Effector memory CD4-positive, alpha-beta T cell (primary cell): ENCODE data around the gene GRID1.

Source experiments
- DNase-seq, 3 donors: peaks; one replicate each; pipeline ENCODE4 v3.0.0-alpha.2; 2020
- H3K27ac ChIP-seq: 2 replicates; pipeline ENCODE4 v1.7.0; 2013; ENCODE audit warnings: mild to moderate bottlenecking, low read length, moderate library complexity; ENCODE audit not compliant: insufficient read depth, poor library complexity, severe bottlenecking
- H3K27me3 ChIP-seq: replicated peaks from 2 replicates; pipeline ENCODE4 v1.7.0; 2013; ENCODE audit warnings: mild to moderate bottlenecking, low read length; ENCODE audit not compliant: insufficient read depth, control insufficient read depth, poor library complexity, severe bottlenecking
- H3K36me3 ChIP-seq: 2 replicates; pipeline ENCODE4 v1.7.0; 2013; ENCODE audit warnings: mild to moderate bottlenecking, low read length, moderate library complexity; ENCODE audit not compliant: control insufficient read depth, insufficient read depth
- H3K4me1 ChIP-seq: 2 replicates; pipeline ENCODE4 v1.7.0; 2013; ENCODE audit warnings: low read length, mild to moderate bottlenecking; ENCODE audit not compliant: control insufficient read depth, insufficient read depth, poor library complexity, severe bottlenecking
- H3K4me3 ChIP-seq: 2 replicates; pipeline ENCODE4 v1.7.0; 2013; ENCODE audit warnings: low read length, low read depth, mild to moderate bottlenecking; ENCODE audit not compliant: insufficient read depth, poor library complexity, severe bottlenecking
- H3K9me3 ChIP-seq: 2 replicates; pipeline ENCODE4 v1.7.0; 2013; ENCODE audit warnings: mild to moderate bottlenecking, low read length, moderate library complexity; ENCODE audit not compliant: control insufficient read depth

The GRID1 gene

DNA sequence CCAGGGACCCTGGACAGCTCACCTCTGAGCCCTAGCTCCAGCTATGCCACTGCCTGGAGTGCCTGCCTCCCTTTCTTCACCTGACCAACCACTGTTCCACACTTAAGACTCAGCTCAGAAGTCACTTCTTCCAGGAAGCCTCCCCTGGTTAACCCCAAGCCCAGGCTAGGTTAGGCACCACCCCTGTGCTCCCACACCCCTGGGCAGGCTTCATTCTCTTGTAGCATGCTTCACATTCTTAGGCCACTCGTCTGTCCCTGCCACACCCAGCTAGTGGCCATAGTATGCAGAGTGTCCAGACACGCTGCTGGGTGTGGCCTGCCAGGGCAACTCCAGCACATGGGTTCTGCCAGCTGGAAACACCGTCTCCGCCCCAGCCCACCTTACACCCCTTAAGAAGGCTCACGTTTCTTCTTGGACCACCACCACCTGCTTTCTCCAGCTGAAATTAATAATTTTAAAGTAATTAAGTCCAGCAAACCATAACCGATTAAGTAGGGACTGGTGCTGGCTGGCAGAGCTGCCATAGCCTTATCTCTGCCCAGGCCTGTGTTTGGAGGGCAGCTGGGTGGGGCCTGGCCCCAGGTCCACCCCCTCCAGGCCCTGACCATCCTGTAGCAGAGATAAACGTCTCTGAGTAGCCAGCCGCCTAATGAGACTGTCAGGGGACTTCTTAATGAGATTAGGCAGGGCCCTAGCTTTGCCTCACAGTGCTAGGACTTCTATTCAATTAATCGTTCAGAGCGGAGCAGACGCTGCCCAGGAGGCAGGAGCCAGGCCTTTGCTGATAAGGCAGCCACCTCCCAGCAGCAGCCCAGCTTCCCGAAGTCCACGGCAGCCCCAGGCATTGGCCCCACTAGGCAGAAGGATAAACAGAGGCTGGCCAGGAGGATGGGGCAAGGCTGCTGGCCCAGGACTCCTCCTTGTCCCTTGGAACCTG is 20.5 kb downstream of the GRID1 start:
- no peaks in the 10 kb centered on the region for H3K9me3 ChIP-seq
- no peaks in the 10 kb centered on the region for H3K36me3 ChIP-seq
- H3K4me3 ChIP-seq, result no peak overlapping the region
- no peaks in the 10 kb centered on the region for H3K27me3 ChIP-seq
- H3K27ac ChIP-seq, result no peak overlapping the region
- no peak for DNase-seq
- H3K4me1 ChIP-seq, result no peaks in the 10 kb centered on the region

- no peaks in the 10 kb centered on the region for H3K4me1 ChIP-seq
- H3K27me3 ChIP-seq, result no peaks in the 10 kb centered on the region
- no peaks in the 10 kb centered on the region for H3K9me3 ChIP-seq
- H3K27ac ChIP-seq, result no peak overlapping the region
- DNase-seq, result no peak
- H3K36me3 ChIP-seq, result no peaks in the 10 kb centered on the region
- H3K4me3 ChIP-seq, result no peak overlapping the region
Observed at GRCh38 chr10:86345296-86345858, 21.2 kb downstream of the GRID1 start.

DNA sequence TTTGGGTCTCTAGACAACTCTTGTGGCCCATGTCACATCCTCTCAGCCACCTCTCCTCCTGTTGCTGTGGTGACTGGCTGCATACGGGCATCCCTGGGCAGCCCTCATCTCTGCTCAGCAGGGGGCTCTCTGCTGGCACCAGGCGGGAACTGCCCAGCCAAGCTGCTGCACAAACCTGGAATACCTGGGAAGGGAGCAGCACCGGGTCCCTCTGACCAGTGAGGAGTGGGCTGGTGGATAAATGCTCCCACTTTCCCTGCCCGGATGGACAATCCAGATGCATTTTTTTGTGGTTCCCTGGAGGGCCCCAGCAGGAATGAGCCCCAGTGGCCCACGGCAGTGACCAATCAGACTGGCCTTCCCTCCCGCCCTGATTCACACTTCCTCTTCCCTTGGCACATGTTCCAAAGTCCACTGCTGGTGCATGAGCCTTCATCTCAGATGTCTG is 21.9 kb downstream of the GRID1 start:
- no peaks in the 10 kb centered on the region for H3K27me3 ChIP-seq
- no peaks in the 10 kb centered on the region for H3K36me3 ChIP-seq
- no peaks in the 10 kb centered on the region for H3K4me1 ChIP-seq
- H3K9me3 ChIP-seq, result no peaks in the 10 kb centered on the region
- DNase-seq, result no peak
- H3K4me3 ChIP-seq, result no peak overlapping the region
- no peak overlapping the region for H3K27ac ChIP-seq

GRCh38 chr10:86344281-86344680 is 22.3 kb downstream of the GRID1 start:
- no peaks in the 10 kb centered on the region for H3K9me3 ChIP-seq
- no peaks in the 10 kb centered on the region for H3K36me3 ChIP-seq
- no peak for DNase-seq

DNA sequence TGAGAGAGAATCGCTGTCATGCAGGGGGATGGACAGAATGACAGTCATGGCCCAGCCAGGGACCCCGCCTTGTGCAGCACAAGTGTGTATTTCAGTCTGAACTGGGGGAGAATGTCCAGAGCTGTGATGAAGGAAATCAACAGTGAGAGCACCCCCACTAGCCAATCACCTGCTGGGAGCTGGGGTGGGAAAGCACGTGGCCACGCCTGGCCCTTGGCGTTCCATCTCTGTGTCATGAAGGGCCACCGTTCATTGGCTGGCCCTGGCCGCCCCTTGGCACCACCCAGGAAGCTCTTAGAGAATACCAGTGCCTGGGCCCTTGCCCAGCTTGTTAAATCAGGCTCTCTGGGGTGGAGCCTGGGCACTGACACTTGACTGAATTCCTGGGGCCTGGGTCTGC is 22.8 kb downstream of the GRID1 start:
- no peaks in the 10 kb centered on the region for H3K27me3 ChIP-seq
- H3K36me3 ChIP-seq, result no peaks in the 10 kb centered on the region
- no peak for DNase-seq
- no peak overlapping the region for H3K27ac ChIP-seq
- no peaks in the 10 kb centered on the region for H3K9me3 ChIP-seq
- no peaks in the 10 kb centered on the region for H3K4me1 ChIP-seq
- H3K4me3 ChIP-seq, result no peak overlapping the region

More at GRCh38 chr10:86344281-86344680, 22.3 kb downstream of the GRID1 start:
- Histone ChIP-seq H3K4me1 (no peaks in the 10 kb centered on the region), H3K4me3 (no peak overlapping the region), H3K27ac (no peak overlapping the region), H3K27me3 (no peaks in the 10 kb centered on the region)

DNA sequence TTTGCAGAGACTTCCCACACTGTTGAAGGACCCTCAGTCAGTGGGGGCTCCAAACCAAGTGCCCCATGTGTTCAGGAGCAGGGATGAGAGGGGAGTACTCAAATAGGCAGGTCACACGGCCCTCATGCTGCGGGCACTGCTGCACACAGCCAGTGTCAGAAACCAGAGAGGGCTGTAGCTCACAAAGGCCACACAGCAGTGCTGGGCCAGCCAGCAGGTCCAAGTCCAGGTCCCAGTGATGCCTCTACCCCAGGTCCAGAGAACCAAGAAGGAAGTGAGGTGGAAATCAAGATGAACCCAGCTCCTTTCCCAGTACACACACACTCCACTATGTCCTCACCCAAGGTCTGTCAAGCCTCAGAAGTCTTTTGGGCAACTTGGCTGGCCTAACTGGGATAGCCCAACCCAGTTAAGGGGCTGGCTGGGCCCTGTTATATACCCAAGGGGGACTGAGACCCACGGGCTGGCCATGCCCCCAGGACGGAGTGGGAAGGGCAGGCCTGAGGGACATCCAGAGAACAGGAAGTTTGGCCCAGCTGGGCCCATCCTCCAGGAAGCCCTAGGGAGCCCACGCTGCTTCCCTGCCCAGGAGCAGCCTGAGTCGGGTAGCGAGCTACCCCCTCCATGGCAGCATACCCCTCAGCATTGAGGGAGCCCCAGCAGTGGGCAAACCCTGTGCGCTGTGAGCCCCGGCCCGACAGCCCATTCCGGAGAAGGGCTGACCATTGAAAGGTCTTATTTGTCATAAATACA is 24.3 kb downstream of the GRID1 start:
- Histone ChIP-seq H3K9me3 (no peaks in the 10 kb centered on the region), H3K36me3 (no peaks in the 10 kb centered on the region), H3K4me1 (no peaks in the 10 kb centered on the region), H3K4me3 (no peak overlapping the region), H3K27me3 (no peaks in the 10 kb centered on the region), H3K27ac (no peak overlapping the region)
- DNase-seq, result no peak

DNA sequence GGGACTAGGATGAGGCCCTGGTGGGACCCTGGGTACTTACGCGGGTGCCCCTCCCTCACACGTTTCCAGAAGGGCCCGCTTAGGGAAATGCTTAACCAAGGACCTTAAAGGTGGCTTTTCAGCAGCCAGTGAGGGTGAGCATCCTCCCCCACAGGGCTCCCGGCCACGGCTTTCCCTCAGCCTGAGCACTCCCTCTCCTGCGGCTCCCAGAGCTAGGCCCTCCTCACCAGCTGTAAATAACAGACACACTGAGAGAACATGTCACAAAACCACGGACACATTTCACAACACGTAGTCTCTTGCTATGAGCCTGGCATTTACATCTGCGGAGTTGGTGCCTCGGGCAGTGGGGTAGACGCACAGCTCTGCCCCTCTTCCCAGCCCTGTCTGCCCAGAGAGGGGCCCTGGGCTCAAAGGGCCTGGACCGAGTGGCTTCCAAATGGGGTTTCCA is 25.2 kb downstream of the GRID1 start:
- DNase-seq, result no peak
- H3K9me3 ChIP-seq, result no peaks in the 10 kb centered on the region
- no peaks in the 10 kb centered on the region for H3K36me3 ChIP-seq
- no peak overlapping the region for H3K27ac ChIP-seq
- no peaks in the 10 kb centered on the region for H3K4me1 ChIP-seq
- H3K27me3 ChIP-seq, result no peaks in the 10 kb centered on the region
- H3K4me3 ChIP-seq, result no peak overlapping the region

GRCh38 chr10:86340991-86341260 is 25.7 kb downstream of the GRID1 start:
- H3K4me1 ChIP-seq, result no peaks in the 10 kb centered on the region
- no peak overlapping the region for H3K27ac ChIP-seq
- H3K27me3 ChIP-seq, result no peaks in the 10 kb centered on the region
- H3K9me3 ChIP-seq, result no peaks in the 10 kb centered on the region
- H3K36me3 ChIP-seq, result no peaks in the 10 kb centered on the region
- H3K4me3 ChIP-seq, result no peak overlapping the region
- no peak for DNase-seq

DNA sequence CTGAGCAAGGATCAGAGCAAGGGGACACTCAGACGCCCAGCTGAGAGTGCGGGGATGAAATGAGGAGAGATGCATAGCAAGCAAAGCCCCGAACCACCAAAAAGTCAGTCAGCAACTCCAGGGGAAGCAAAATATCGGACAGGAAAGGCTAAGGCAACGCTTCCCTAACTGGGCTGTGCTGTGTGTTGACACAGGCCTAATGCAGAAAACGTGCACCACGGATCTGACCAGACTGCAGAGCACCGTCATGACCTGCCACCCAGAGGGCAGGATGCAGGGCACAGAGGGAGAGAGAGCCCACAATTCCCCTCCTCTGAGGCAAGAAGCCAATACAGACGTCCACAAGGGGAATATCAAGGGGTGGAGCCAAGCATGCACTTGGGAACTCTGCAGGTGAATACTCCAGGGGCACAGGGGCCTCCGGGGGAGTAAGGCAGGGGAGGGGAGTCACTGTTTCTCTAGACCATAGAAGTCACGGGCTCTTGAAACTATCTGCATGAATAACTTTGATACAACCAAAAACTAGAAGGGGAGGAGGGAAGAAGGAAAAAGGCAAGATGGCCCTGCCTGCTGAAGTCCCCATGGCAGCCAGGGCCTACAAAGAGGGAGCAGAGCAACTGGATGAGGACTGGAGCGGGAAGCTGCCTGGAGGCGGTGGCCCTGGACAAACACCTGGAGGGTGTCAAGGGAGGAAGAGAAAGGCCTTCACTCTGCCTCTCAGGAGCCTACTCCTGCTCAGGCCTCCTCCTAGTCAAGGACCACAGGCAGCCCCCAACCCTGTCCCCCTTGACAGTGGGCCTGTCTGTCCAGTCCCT is 26.2 kb downstream of the GRID1 start:
- no peaks in the 10 kb centered on the region for H3K36me3 ChIP-seq
- no peaks in the 10 kb centered on the region for H3K4me1 ChIP-seq
- H3K9me3 ChIP-seq, result no peaks in the 10 kb centered on the region
- H3K27ac ChIP-seq, result no peak overlapping the region
- no peaks in the 10 kb centered on the region for H3K27me3 ChIP-seq
- no peak for DNase-seq
- H3K4me3 ChIP-seq, result no peak overlapping the region
